K562 (cell line): ENCODE measurements around the gene LY6G6D. TPM values are rescaled to one million over a fixed set of nuclear protein-coding genes. Genes with fewer than 3 reads are reported as not detected.

ENCODE experiments used
- C11orf30 ChIP-seq: fragments of 450-650 bp; IDR thresholded peaks from 2 replicates; pipeline ENCODE4 v1.6.1; 2016; ENCODE audit warnings: low read depth, mild to moderate bottlenecking
- CHD2 ChIP-seq: IDR thresholded peaks from 2 replicates; pipeline ENCODE4 v1.6.1; 2011; ENCODE audit warnings: low read depth, low read length
- EZH2 ChIP-seq: IDR thresholded peaks from 2 replicates; pipeline ENCODE4 v1.6.1; 2012; ENCODE audit warnings: low read depth, mild to moderate bottlenecking, inconsistent platforms, low read length, borderline replicate concordance
- GTF2A2 ChIP-seq: IDR thresholded peaks from 2 replicates; pipeline ENCODE4 v1.6.1; 2016; ENCODE audit warnings: mild to moderate bottlenecking, missing genetic modification characterization, missing compliant biosample characterization
- HNRNPK ChIP-seq: fragments of 200-400 bp; formaldehyde crosslinking; IDR thresholded peaks from one replicate; pipeline ENCODE4 v1.6.1; 2018; ENCODE audit warnings: mild to moderate bottlenecking, low read depth, low read length; ENCODE audit not compliant: poor library complexity, severe bottlenecking
- KAT8 ChIP-seq: fragments of 450-650 bp; IDR thresholded peaks from 2 replicates; pipeline ENCODE4 v1.6.1; 2016; ENCODE audit warnings: low read depth, mild to moderate bottlenecking
- KLF13 ChIP-seq: fragments of 450-650 bp; IDR thresholded peaks from 2 replicates; pipeline ENCODE4 v1.6.1; 2016; ENCODE audit warnings: missing genetic modification characterization, low read depth, mild to moderate bottlenecking, missing compliant biosample characterization, moderate library complexity, borderline replicate concordance
- L3MBTL2 ChIP-seq: fragments of 450-650 bp; IDR thresholded peaks from 2 replicates; pipeline ENCODE4 v1.6.1; 2016; ENCODE audit warnings: mild to moderate bottlenecking, moderate library complexity
- MTA2 ChIP-seq: fragments of 450-650 bp; IDR thresholded peaks from 2 replicates; pipeline ENCODE4 v1.6.1; 2016; ENCODE audit warnings: low read depth
- SIRT6 ChIP-seq: IDR thresholded peaks from one replicate; pipeline ENCODE4 v1.6.1; 2012; ENCODE audit warnings: low read depth, mild to moderate bottlenecking, control low read depth, inconsistent platforms, low read length, moderate library complexity
- TAF1 ChIP-seq: IDR thresholded peaks from 2 replicates; pipeline ENCODE4 v1.6.1; 2011; ENCODE audit warnings: mild to moderate bottlenecking, low read length, moderate library complexity; ENCODE audit not compliant: insufficient read depth, control insufficient read depth, severe bottlenecking; ENCODE audit errors: extremely low read depth
- TARDBP ChIP-seq: fragments of 450-650 bp; IDR thresholded peaks from 2 replicates; pipeline ENCODE4 v1.6.1; 2016
- TBP ChIP-seq: optimal IDR thresholded peaks from 2 replicates; pipeline ENCODE3; 2011; ENCODE audit warnings: low read depth, low read length, improper control_type of control experiment
- ZNF197 ChIP-seq: fragments of 200-800 bp; sonication (Bioruptor generic); IDR thresholded peaks from 2 replicates; pipeline ENCODE4 v1.6.1; 2016; ENCODE audit warnings: low read depth, missing genetic modification characterization, missing compliant biosample characterization
- ZNF316 ChIP-seq: fragments of 450-650 bp; IDR thresholded peaks from 2 replicates; pipeline ENCODE4 v1.6.1; 2016
- ZNF384 ChIP-seq: IDR thresholded peaks from 2 replicates; pipeline ENCODE4 v1.6.1; 2012; ENCODE audit warnings: low read depth, low read length, improper control_type of control experiment
- ZNF507 ChIP-seq: conservative IDR thresholded peaks from 2 replicates; pipeline ENCODE4 v1.6.1; 2017; ENCODE audit warnings: missing genetic modification characterization, missing compliant biosample characterization
- ZNF583 ChIP-seq: fragments of 250-450 bp; sonication (Bioruptor Pico); IDR thresholded peaks from 2 replicates; pipeline ENCODE4 v1.4.0; 2020
- polyA plus RNA-seq, 8 experiments: library from polyadenylated mRNA; depleted of rRNA in 4 of 8; stranded (reverse) in 5 of 8; unstranded in 3 of 8; fragments of >200 nt; fragmentation: Nextera tagmentation in 2 of 8; fragmentation: Illumina TruSeq in 1 of 8; extraction: Ambion mirVana in 2 of 8; extraction: Trizol in 1 of 8; gene quantifications; 2 replicates each; pipeline versions ENCODE4 v1.2.1 to v1.2.3, GENCODE V29; 2011 to 2014; ENCODE audit warnings: inconsistent platforms in 1 of 8, missing spikeins in 1 of 8
- total RNA-seq, 7 experiments: library from RNA; depleted of rRNA in 6 of 7; stranded (reverse); fragments of >200 nt in 6 of 7; fragmentation: Illumina TruSeq in 2 of 7; extraction: Trizol in 2 of 7; gene quantifications; 2 replicates each; pipeline versions ENCODE4 v1.2.1 to v1.2.3, GENCODE V29; 2011 to 2021; ENCODE audit warnings: low replicate concordance in 1 of 7
- TF ChIP-seq, protein P1 (sequence below): fragments of 250-450 bp; sonication (Bioruptor Pico); IDR thresholded peaks from 2 replicates; pipeline ENCODE4 v1.8.0; 2022; ENCODE audit warnings: inconsistent platforms, mild to moderate bottlenecking, moderate library complexity, borderline replicate concordance

LY6G6D gene
- total and polyA plus RNA-seq, 9 of the 15 experiments (the other 6 are each of a cell fraction or from before 2014, with no cell fraction given), result 0.30 to 0.38 TPM; not detected in 7

DNA sequence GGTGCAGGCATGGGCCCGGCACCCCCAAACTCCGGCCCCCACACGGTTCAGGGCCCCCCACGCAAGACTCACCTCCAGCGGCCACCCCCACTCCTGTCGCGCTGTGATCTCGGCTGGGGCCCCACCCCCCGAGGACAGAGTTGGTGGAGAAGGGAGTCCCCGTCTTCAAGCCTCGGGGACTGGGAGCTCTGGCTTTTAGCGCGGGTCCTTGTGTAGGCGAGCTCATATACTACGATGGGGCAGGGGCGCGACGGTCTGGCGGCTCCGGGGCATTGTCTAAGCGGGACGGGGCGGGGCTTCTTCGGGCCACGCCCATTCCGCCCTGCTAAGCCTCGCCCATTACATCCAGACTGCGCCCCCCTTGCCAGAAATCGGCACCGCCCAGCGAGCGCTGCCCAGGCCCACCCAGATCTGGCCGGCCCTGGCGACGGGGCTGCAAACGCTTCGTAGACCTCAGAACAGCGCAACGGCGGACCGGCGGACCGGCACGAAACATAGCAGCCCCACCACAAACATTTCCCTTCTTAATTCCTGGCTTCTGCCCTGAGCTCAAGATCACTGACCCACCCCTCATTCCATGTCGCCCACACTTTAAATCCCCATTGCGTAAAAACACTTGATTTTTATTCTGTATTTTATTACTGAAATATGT lies 15.0 kb downstream of the LY6G6D start (continued):
- TF ChIP-seq, protein P1, sequence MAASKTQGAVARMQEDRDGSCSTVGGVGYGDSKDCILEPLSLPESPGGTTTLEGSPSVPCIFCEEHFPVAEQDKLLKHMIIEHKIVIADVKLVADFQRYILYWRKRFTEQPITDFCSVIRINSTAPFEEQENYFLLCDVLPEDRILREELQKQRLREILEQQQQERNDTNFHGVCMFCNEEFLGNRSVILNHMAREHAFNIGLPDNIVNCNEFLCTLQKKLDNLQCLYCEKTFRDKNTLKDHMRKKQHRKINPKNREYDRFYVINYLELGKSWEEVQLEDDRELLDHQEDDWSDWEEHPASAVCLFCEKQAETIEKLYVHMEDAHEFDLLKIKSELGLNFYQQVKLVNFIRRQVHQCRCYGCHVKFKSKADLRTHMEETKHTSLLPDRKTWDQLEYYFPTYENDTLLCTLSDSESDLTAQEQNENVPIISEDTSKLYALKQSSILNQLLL, result no peak
- TF ChIP-seq TAF1, result peak; percentile 69
- no peak for TF ChIP-seq EZH2
- peak; percentile 16; the same call in 1 of the 2 replicates for TF ChIP-seq CHD2
- no peak for TF ChIP-seq ZNF197
- TF ChIP-seq GTF2A2 (tag), result no peak
- TF ChIP-seq L3MBTL2, result no peak
- TF ChIP-seq SIRT6, result peak; percentile 93
- no peak for TF ChIP-seq TBP
- no peak; the same call in 1 of the 2 replicates for TF ChIP-seq ZNF384
- no peak for TF ChIP-seq C11orf30
- peak; percentile 82 for TF ChIP-seq ZNF583 (CRISPR knock-in tag)
- no peak for TF ChIP-seq TARDBP
- no peak for TF ChIP-seq ZNF507 (tag)
- TF ChIP-seq KAT8, result no peak
- TF ChIP-seq HNRNPK, result no peak
- TF ChIP-seq ZNF316, result no peak
- TF ChIP-seq MTA2, result no peak
- TF ChIP-seq KLF13 (tag), result no peak
